K562 (cell line): ENCODE results near the gene GGT5. TPM values are rescaled to one million over a fixed set of nuclear protein-coding genes. Genes with fewer than 3 reads are reported as not detected.

Experiments used
- ATAC-seq: fragments of 200-7000 bp; cut with Tn5 transposase; 3 replicates; pipeline ENCODE4 v1.9.1; 2020; ENCODE audit warnings: moderate library complexity
- BruUV-seq: library from RNA; stranded (reverse); fragments of 400-500 nt; replicated peaks from 2 replicates; lab custom pipeline; 2021; lab: Mats Ljungman, UMichigan
- CTCF ChIA-PET: fragments of 300-600 bp; formaldehyde crosslinking; extraction: SDS; loops from one replicate; lab custom pipeline; 2021; ENCODE audit warnings: low intra/inter-chr PET ratio; lab: Yijun Ruan, JAX
- POLR2A ChIA-PET: fragments of 300-600, 350-650 bp; sonication (Branson Sonifier 250); formaldehyde crosslinking; extraction: SDS; loops from one replicate; lab custom pipeline; 2021; ENCODE audit warnings: antibody characterized with exemption, inconsistent platforms; lab: Yijun Ruan, JAX
- DNase-seq, 4 experiments: peaks; one replicate each; pipeline versions ENCODE4 v3.0.0 to v3.0.0-alpha.2; 2011 to 2018; ENCODE audit warnings: low spot score in 3 of 4, mixed read lengths in 3 of 4; ENCODE audit errors: extremely low read depth in 1 of 4
- FAIRE-seq: peaks from 2 replicates; lab custom pipeline; 2011; peaks lifted over from hg19 to GRCh38; lab: Jason Lieb, UNC
- H2AFZ ChIP-seq: 2 replicates; pipeline ENCODE4 v1.6.0; 2011; ENCODE audit warnings: low read depth, low read length, control low read depth, inconsistent platforms
- H3K27ac ChIP-seq: fragments of 200-600 bp; 3 replicates; pipeline ENCODE4 v1.8.0; 2011; ENCODE audit warnings: low read depth, mild to moderate bottlenecking, control low read depth, inconsistent platforms, low read length, moderate library complexity, mixed read lengths; ENCODE audit errors: extremely low read depth
- H3K27me3 ChIP-seq, 2 experiments: fragments of 300-600 bp in 1 of 2; 2 replicates in 1 of 2; 3 replicates in 1 of 2; pipeline versions ENCODE4 v1.6.0 to v1.8.0; 2011; ENCODE audit warnings: inconsistent platforms in 2 of 2, low read length in 2 of 2, mild to moderate bottlenecking in 1 of 2, mixed read lengths in 1 of 2, moderate library complexity in 1 of 2; ENCODE audit not compliant: control insufficient read depth in 2 of 2, insufficient read depth in 2 of 2
- H3K36me3 ChIP-seq: fragments of 300-600 bp; 3 replicates; pipeline ENCODE4 v1.8.0; 2011; ENCODE audit warnings: mild to moderate bottlenecking, low read length, inconsistent platforms; ENCODE audit not compliant: control insufficient read depth, insufficient read depth
- H3K4me1 ChIP-seq, 2 experiments: fragments of 200-600 bp in 1 of 2; replicated peaks in 1 of 2; 2 replicates in 1 of 2; 3 replicates in 1 of 2; pipeline versions ENCODE4 v1.5.1 to v1.8.0; 2011; ENCODE audit warnings: inconsistent platforms in 2 of 2, low read length in 2 of 2, mild to moderate bottlenecking in 1 of 2, mixed read lengths in 1 of 2, moderate library complexity in 1 of 2; ENCODE audit not compliant: control insufficient read depth in 2 of 2, insufficient read depth in 2 of 2
- H3K4me2 ChIP-seq: 2 replicates; pipeline ENCODE4 v1.6.1; 2011; ENCODE audit warnings: low read length, control low read depth, inconsistent platforms, mixed read lengths; ENCODE audit not compliant: insufficient read depth
- H3K4me3 ChIP-seq: fragments of 200-600 bp; sonication (generic), shearing (Covaris generic); 2 replicates; pipeline ENCODE4 v1.5.1; 2016; ENCODE audit warnings: control low read depth, inconsistent platforms
- H3K79me2 ChIP-seq: fragments of 200-600 bp; 3 replicates; pipeline ENCODE4 v1.8.0; 2011; ENCODE audit warnings: low read length, inconsistent platforms; ENCODE audit not compliant: control insufficient read depth, insufficient read depth
- H3K9ac ChIP-seq, 2 experiments: 2 replicates each; pipeline versions ENCODE4 v1.6.0 to v1.6.1; 2011; ENCODE audit warnings: low read depth in 2 of 2, low read length in 2 of 2, control low read depth in 1 of 2, inconsistent platforms in 1 of 2, mild to moderate bottlenecking in 1 of 2, mixed read lengths in 1 of 2; ENCODE audit not compliant: insufficient read depth in 1 of 2
- H3K9me1 ChIP-seq: one replicate; pipeline ENCODE4 v1.6.0; 2011; ENCODE audit warnings: inconsistent platforms, mild to moderate bottlenecking, low read length, moderate library complexity; ENCODE audit not compliant: control insufficient read depth, insufficient read depth
- H3K9me3 ChIP-seq: replicated peaks from 2 replicates; pipeline ENCODE4 v1.5.1; 2011; ENCODE audit warnings: low read depth, low read length, inconsistent platforms; ENCODE audit not compliant: control insufficient read depth, insufficient read depth
- H4K20me1 ChIP-seq: replicated peaks from 2 replicates; pipeline ENCODE4 v1.6.1; 2011; ENCODE audit warnings: low read length, inconsistent platforms, mixed read lengths; ENCODE audit not compliant: control insufficient read depth, insufficient read depth
- PREB ChIP-seq: sonication (generic); formaldehyde crosslinking; IDR thresholded peaks from 2 replicates; pipeline ENCODE4 v1.8.1; 2023; ENCODE audit warnings: mild to moderate bottlenecking, missing genetic modification reagents
- ZBED1 ChIP-seq: IDR thresholded peaks from 2 replicates; pipeline ENCODE4 v1.6.1; 2014
- ZBTB11 ChIP-seq, 3 experiments: fragments of 200-800 bp in 1 of 3; fragments of 250-450 bp in 1 of 3; fragments of 450-650 bp in 1 of 3; sonication (Bioruptor Pico) in 1 of 3; sonication (Bioruptor generic) in 1 of 3; formaldehyde crosslinking in 1 of 3; IDR thresholded peaks; 2 replicates each; pipeline versions ENCODE4 v1.6.1 to v1.8.0; 2016 to 2022; ENCODE audit warnings: mild to moderate bottlenecking in 2 of 3, missing genetic modification characterization in 2 of 3, missing compliant biosample characterization in 1 of 3, moderate library complexity in 1 of 3
- ZFX ChIP-seq: sonication (generic); formaldehyde crosslinking; IDR thresholded peaks from 2 replicates; pipeline ENCODE4 v1.8.0; 2022; ENCODE audit warnings: mild to moderate bottlenecking, missing genetic modification reagents, moderate library complexity
- ZNF639 ChIP-seq, 2 experiments: fragments of 200-800 bp in 1 of 2; sonication (Bioruptor generic) in 1 of 2; sonication (generic) in 1 of 2; formaldehyde crosslinking in 1 of 2; IDR thresholded peaks in 1 of 2; conservative IDR thresholded peaks in 1 of 2; 2 replicates each; pipeline versions ENCODE4 v1.5.0 to v1.6.1; 2016 to 2020; ENCODE audit warnings: missing compliant biosample characterization in 1 of 2, missing genetic modification characterization in 1 of 2, missing genetic modification reagents in 1 of 2
- WGBS: fragments of 100-300 bp; shearing (Covaris generic); methylation state at CpG from one replicate; pipeline ENCODE4 v1.1.6; 2016; ENCODE audit warnings: low coverage, mixed read lengths; ENCODE audit not compliant: insufficient coverage; ENCODE audit errors: missing lambda C conversion rate; 5-methylcytosine and 5-hydroxymethylcytosine counted together
- in situ Hi-C: fragments of 300-500 bp; cut with MboI; formaldehyde crosslinking; loops from 4 replicates; pipeline ENCODE4 v1.15.0; 2018; ENCODE audit warnings: inconsistent platforms, mixed read lengths
- intact Hi-C: fragments of 100-400 bp; cut with micrococcal nuclease; formaldehyde crosslinking; loops from 2 replicates; pipeline ENCODE4 v1.14.2; 2022
- polyA plus RNA-seq, 8 experiments: library from polyadenylated mRNA; depleted of rRNA in 4 of 8; stranded (reverse) in 5 of 8; unstranded in 3 of 8; fragments of >200 nt; fragmentation: Nextera tagmentation in 2 of 8; fragmentation: Illumina TruSeq in 1 of 8; extraction: Ambion mirVana in 2 of 8; extraction: Trizol in 1 of 8; gene quantifications; 2 replicates each; pipeline versions ENCODE4 v1.2.1 to v1.2.3, GENCODE V29; 2011 to 2014; ENCODE audit warnings: inconsistent platforms in 1 of 8, missing spikeins in 1 of 8
- total RNA-seq, 7 experiments: library from RNA; depleted of rRNA in 6 of 7; stranded (reverse); fragments of >200 nt in 6 of 7; fragmentation: Illumina TruSeq in 2 of 7; extraction: Trizol in 2 of 7; gene quantifications; 2 replicates each; pipeline versions ENCODE4 v1.2.1 to v1.2.3, GENCODE V29; 2011 to 2021; ENCODE audit warnings: low replicate concordance in 1 of 7

Gene GGT5
- total and polyA plus RNA-seq, 9 of the 15 experiments (the other 6 are each of a cell fraction or from before 2014, with no cell fraction given) = 0.07 to 0.69 (median 0.18) TPM; not detected in 4

- 33% methylated on average over 6 of the region's 9 CpGs for WGBS
- CTCF ChIA-PET = no interaction called here
- no peak for FAIRE-seq
Observed at GRCh38 chr22:24219750-24220149, 25.1 kb downstream of the GGT5 start.

More at GRCh38 chr22:24219750-24220149, 25.1 kb downstream of the GGT5 start:
- Histone ChIP-seq H3K9me3 (no peaks in the 10 kb centered on the region), H3K79me2 (no peaks in the 10 kb centered on the region), H3K9me1 (no peaks in the 10 kb centered on the region), H3K36me3 (no peaks in the 10 kb centered on the region), H2AFZ (no peak overlapping the region)
- POLR2A ChIA-PET = no interaction called here
- BruUV-seq = no TSS peak
- TF ChIP-seq PREB (CRISPR knock-in tag) = no peak
- no peak for TF ChIP-seq ZNF639 (CRISPR knock-in tag; conservative IDR thresholded peaks at IDR 0.05 in 1 of 2, IDR thresholded peaks at IDR 0.05 in 1 of 2)
- TF ChIP-seq ZBED1 = no peak
- TF ChIP-seq ZBTB11 (CRISPR knock-in tag; IDR thresholded peaks at IDR 0.05) = no peak
- no peak for TF ChIP-seq ZFX (CRISPR knock-in tag)
- TF ChIP-seq, all 486 proteins: peak for 0
- Histone ChIP-seq H3K4me1 (no peaks in the 10 kb centered on the region; a peak in 1 of 5 replicates), H3K4me2 (no peak overlapping the region), H4K20me1 (no peaks in the 10 kb centered on the region), H3K4me3 (no peak overlapping the region), H3K9ac (no peak overlapping the region), H3K27me3 (peaks cover 0 to 4% of the 10 kb centered on the region in 2 experiments; a peak in 2 of 5 replicates), H3K27ac (no peak overlapping the region)
- intact Hi-C loops = no loop called here
- no peak for DNase-seq
- ATAC-seq = no peak
- in situ Hi-C loops = loop anchor here (5.0 kb wide), 1 partner anchor 882 kb away; no protein-coding TSS in a partner anchor
